Left ventricle myocardium superior (tissue), 1 donor: ENCODE results near the gene ZFPM1. TPM values are rescaled to one million over a fixed set of nuclear protein-coding genes. Genes with fewer than 3 reads are reported as not detected.

ENCODE experiments used
- ATAC-seq: fragments of 200-7000 bp; cut with Tn5 transposase; one replicate; pipeline ENCODE4 v1.9.1; 2020; ENCODE audit warnings: mild to moderate bottlenecking, moderate library complexity
- DNase-seq: peaks from one replicate; pipeline ENCODE4 v3.0.0-alpha.2; 2020
- intact Hi-C: fragments of 100-400 bp; cut with micrococcal nuclease; formaldehyde crosslinking; loops from one replicate; pipeline ENCODE4 v1.11.0; 2022
- total RNA-seq: library from RNA; stranded (reverse); fragmentation: NEBNext Ultra II Directional; extraction: Animal tissue kit (Norgen Biotek cat#: 25700); gene quantifications from one replicate; pipeline ENCODE4 v1.2.1, GENCODE V29; 2021
- donor health status: DM: no; HTN: yes; CAD: no; lungs with severe emphysema.

The ZFPM1 gene
- total RNA-seq, 1 donor from 2014 or later = 3.5 TPM

GRCh38 chr16:88538366-88539060 is 85.4 kb downstream of the ZFPM1 start:
- intact Hi-C loops = no loop called here
- no peak for DNase-seq
- ATAC-seq = no peak

DNA sequence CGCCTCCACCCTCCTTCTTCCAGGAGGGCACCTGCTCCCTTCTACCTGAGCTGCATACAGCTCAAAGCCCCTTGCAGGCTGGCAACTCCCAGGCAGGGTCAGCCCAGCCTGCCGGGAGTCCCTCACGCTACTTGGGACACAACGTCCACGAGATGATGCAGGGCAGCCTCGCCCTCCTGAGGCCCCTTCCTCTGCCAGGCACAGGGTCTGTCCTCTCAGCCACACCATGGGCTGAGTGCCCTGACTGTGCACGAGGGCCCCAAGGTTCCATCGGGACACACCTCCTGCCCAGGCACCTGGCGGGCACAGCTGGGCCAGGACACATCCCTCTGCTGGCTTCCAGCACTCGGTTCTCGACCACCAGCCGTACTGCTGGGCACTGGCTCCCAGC is 86.2 kb downstream of the ZFPM1 start:
- DNase-seq = peak; percentile 26
- no peak for ATAC-seq
- intact Hi-C loops = no loop called here

- intact Hi-C loops = no loop called here
- ATAC-seq (no peak), DNase-seq (no peak)
Observed at GRCh38 chr16:88539652-88540345, 86.7 kb downstream of the ZFPM1 start.

GRCh38 chr16:88540346-88540977 is 87.4 kb downstream of the ZFPM1 start:
- ATAC-seq (no peak), DNase-seq (no peak)
- intact Hi-C loops = no loop called here

DNA sequence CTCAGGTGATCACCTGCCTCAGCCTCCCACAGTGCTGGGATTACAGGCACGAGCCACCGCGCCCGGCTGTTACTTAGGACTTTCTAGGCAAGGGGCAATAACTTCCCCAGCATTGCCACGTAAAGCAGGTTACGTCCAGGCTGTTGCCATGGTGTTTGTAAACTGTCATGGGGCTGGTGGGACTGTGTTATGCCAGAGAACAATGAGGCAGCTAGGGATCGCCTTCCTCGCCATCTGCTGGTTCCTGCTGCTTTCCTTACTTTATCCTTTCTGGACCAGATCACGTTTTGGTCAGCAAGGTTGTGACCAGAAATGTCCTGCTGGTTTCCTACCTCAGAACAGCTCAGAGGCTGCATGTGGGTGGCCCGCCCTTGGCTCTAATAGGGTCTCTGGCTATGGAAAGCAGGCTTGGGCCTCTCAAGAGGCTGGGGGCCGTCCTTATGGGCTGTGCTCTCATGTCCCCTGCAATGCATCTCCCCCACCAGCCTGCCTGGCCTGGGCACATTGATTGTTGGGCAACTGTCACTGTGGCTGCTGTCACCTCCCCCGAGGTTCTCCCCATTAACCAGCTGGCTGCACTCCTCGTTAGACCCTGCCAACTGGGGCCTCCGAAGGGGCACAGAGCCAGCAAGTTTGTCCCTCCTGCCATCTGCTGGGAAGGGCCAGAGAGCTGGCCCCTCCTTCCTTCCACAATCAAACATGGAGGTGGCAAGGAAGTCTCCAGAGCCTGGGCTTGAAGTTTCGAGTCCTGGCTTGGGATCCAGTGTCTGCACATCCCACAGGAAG is 88.9 kb downstream of the ZFPM1 start:
- DNase-seq = no peak
- no peak for ATAC-seq
- intact Hi-C loops = no loop called here

- ATAC-seq = no peak
- intact Hi-C loops = no loop called here
- DNase-seq = no peak
Observed at GRCh38 chr16:88543230-88543813, 90.2 kb downstream of the ZFPM1 start.

GRCh38 chr16:88545781-88546180 is 92.7 kb downstream of the ZFPM1 start:
- no peak for DNase-seq
- intact Hi-C loops = no loop called here
- no peak for ATAC-seq

DNA sequence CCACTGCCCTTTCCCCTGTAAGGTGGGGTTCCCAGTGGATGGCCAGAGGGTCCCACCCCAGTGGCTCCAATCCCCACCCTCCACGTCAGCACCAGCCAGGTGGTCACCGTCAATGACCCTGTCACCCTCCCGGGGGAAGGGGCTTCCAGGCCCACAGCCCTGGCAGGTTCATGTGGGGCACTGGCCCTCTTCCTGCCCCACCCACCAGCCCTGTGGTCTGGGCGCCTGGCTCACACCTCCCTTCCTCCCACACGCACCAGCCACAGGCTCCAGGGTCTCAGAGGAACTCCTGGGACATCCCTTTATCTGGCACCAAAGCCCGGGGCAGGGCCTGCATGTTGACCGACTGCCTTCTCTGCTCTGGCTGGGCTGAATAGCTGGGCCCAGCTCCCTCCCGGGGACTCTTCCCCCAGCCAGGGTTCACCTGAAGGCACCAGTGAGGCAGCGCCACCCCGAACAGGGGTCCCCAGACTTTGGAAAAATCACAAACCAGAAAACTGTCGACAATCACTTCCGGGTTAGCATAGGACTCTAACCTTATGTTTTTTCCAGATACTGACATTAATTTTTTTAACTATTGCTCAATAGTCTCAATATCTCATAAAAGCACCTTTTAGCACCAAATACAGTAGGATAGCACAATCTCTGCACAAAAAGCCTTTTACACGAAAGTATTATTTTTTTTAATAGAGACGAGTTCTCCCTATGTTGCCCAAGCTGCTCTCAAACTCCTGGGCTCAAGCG is 95.2 kb downstream of the ZFPM1 start:
- DNase-seq (no peak), ATAC-seq (no peak)
- intact Hi-C loops = no loop called here

DNA sequence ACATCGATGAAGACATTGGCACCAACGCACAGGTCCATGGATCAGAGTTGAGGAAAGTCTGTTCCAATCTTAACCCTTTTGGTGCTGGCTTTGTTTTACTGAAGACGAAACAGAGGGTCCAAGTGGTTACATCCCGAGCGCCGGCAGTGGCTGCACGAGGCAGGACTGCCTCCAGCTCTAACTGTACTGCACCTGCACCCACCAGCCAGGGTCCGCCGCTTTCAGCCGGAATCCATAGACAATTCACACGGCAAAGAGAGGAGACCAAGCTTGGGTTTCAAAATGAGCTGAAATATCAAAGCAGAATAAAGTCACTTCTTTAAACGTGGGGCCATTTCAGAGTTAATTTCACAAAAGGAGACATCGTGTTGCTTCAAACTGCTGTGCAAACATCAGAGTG is 95.9 kb downstream of the ZFPM1 start:
- no peak for ATAC-seq
- no peak for DNase-seq

DNA sequence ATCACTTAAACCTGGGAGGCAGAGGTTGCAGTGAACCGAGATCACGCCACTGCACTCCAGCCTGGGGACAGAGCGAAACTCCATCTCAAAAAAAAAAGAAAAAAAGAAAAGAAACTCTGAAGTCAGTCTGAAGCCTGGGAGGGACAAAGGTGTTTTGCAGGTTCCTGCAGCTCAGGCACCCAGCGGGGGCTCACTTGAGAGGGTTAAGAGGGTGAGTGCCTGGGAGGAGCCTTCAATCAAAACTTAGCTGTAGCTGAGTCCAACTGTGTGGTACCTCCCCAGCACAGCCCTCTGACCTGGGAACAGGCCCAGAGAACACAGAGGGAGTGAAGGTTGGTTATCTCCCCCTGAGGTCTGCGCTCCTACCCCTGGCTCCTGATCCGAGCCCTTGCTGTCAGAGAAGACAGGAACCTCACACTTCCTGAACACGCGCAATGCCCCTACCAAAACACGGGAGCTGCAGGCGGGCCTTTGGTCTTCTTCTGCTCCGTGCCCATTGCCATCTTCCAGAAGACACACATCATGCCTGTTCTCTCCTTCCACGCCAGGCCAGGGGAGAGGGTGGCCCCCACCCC is 96.7 kb downstream of the ZFPM1 start:
- intact Hi-C loops = no loop called here
- DNase-seq = no peak

More for the DNA sequence above, 95.9 kb downstream of the ZFPM1 start:
- intact Hi-C loops = no loop called here

GRCh38 chr16:88550246-88550661 is 97.2 kb downstream of the ZFPM1 start:
- intact Hi-C loops = no loop called here
- no peak for DNase-seq
- ATAC-seq = peak; percentile 65

More for the DNA sequence above, 96.7 kb downstream of the ZFPM1 start:
- ATAC-seq = no peak

GRCh38 chr16:88552166-88552565 is 99.1 kb downstream of the ZFPM1 start:
- DNase-seq (no peak), ATAC-seq (no peak)
- intact Hi-C loops = no loop called here

DNA sequence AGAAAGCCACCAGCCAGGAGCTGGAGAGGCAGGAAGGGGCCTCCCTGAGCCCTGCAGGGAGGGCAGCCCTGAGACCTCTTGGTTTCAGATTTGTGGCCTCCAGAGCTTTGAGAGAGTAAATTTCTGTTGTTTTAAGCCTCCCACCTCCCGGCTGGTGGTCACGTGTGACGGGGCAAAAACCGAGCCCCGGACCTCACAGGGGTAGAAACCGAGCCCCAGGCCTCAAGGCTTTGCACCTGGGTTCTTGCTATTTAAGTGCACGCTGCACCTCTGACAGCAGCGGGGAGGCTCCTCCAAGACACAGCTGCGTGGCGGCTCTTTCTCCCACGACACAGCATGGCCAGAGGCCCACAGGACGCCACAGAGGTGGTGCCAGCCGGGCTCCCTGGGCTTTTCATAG is 99.7 kb downstream of the ZFPM1 start:
- no peak for DNase-seq
- intact Hi-C loops = no loop called here
- no peak for ATAC-seq

DNA sequence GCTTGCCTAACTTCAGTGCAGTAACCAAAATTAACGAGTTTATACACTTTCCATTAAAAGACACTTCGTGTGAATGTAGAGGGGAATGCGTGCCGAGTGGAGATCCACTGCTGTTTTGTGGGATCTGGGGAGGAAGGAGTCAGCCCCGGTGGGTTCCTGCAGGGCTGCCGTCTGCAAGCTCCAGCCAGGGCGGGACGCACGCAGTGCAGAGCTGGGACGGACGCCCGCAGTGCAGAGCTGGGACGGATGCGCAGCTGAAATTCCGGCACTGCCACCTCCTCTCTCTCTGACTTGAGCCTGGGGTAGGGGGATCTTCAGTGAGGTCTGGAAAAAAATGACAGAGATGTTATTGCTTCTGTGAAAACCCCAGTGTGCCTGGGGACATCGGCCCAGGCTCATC is 100.7 kb downstream of the ZFPM1 start:
- DNase-seq (no peak), ATAC-seq (no peak)
- intact Hi-C loops = no loop called here

DNA sequence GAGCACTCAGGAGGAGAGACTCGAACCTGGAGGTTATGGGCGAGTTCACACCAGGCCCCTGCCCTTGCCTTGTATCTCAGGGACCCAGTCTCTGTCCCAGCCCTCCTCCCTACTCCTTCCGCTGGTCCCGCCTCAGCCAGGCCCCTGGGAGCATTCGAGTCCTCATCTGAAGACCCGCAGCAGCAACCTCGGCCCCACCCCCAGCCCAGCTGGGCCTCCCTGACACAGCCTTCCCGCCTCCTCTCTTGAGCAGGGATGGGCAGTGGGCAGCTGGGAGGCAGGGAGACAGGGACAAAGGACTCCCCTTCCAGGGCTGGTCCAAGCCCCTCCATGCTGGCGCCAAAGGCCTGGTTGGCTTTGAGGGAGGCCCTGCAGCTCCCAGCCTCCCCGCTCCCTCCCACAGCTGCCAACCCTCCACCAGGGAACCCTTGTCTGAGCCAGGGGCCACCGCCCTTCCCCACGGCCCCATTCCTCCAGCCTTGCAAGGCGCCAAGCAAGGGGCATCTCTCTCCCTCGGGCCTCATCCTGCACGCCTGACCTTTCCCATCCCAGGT is 101.7 kb downstream of the ZFPM1 start:
- ATAC-seq = no peak
- intact Hi-C loops = no loop called here
- no peak for DNase-seq

GRCh38 chr16:88556294-88556988 is 103.4 kb downstream of the ZFPM1 start:
- intact Hi-C loops = no loop called here
- ATAC-seq = no peak

More at GRCh38 chr16:88556294-88556988, 103.4 kb downstream of the ZFPM1 start:
- DNase-seq = no peak
